IMR-90 (cell line): ENCODE data around the gene FHAD1. TPM values are rescaled to one million over a fixed set of nuclear protein-coding genes. Genes with fewer than 3 reads are reported as not detected.

Source experiments
- ATAC-seq: fragments of 200-7000 bp; cut with Tn5 transposase; 2 replicates; pipeline ENCODE4 v1.9.1; 2020; ENCODE audit warnings: low read depth, mild to moderate bottlenecking, moderate library complexity
- BruUV-seq: library from RNA; stranded (reverse); fragments of 400-500 nt; replicated peaks from 2 replicates; lab custom pipeline; 2021; lab: Mats Ljungman, UMichigan
- CTCF ChIA-PET: fragments of 300-600 bp; formaldehyde crosslinking; extraction: SDS; loops from one replicate; lab custom pipeline; 2021; ENCODE audit warnings: antibody characterized with exemption; lab: Yijun Ruan, JAX
- POLR2A ChIA-PET: fragments of 300-600 bp; sonication (Branson Sonifier 250); formaldehyde crosslinking; loops from one replicate; lab custom pipeline; 2022; ENCODE audit warnings: antibody characterized with exemption; ENCODE audit not compliant: unreplicated experiment; lab: Charles Lee
- DNase-seq: peaks from one replicate; pipeline ENCODE4 v3.0.0; 2013
- H2AFZ ChIP-seq: replicated peaks from 2 replicates; pipeline ENCODE3; 2013; ENCODE audit warnings: low read length, mild to moderate bottlenecking; ENCODE audit not compliant: poor library complexity
- H2AK5ac ChIP-seq: 2 replicates; pipeline ENCODE4 v1.6.1; 2013; ENCODE audit warnings: low read depth, low read length, inconsistent platforms
- H2AK9ac ChIP-seq: replicated peaks from 2 replicates; pipeline ENCODE3; 2013; ENCODE audit warnings: mild to moderate bottlenecking, low read depth, low read length, moderate library complexity; ENCODE audit not compliant: poor library complexity
- H2BK120ac ChIP-seq: 2 replicates; pipeline ENCODE4 v1.6.1; 2013; ENCODE audit warnings: low read depth, low read length, inconsistent platforms
- H2BK15ac ChIP-seq: 3 replicates; pipeline ENCODE4 v1.6.1; 2013; ENCODE audit warnings: low read depth, low read length, inconsistent platforms
- H2BK20ac ChIP-seq: 2 replicates; pipeline ENCODE4 v1.6.1; 2013; ENCODE audit warnings: low read depth, mild to moderate bottlenecking, inconsistent platforms, low read length, moderate library complexity
- H2BK5ac ChIP-seq: 2 replicates; pipeline ENCODE4 v1.6.1; 2013; ENCODE audit warnings: mild to moderate bottlenecking, low read depth, low read length, inconsistent platforms; ENCODE audit not compliant: poor library complexity, severe bottlenecking
- H3K14ac ChIP-seq: replicated peaks from 2 replicates; pipeline ENCODE4 v1.6.1; 2013; ENCODE audit warnings: low read depth, low read length, inconsistent platforms
- H3K18ac ChIP-seq: 2 replicates; pipeline ENCODE4 v1.6.1; 2013; ENCODE audit warnings: low read depth, low read length, control low read depth
- H3K23ac ChIP-seq: 2 replicates; pipeline ENCODE4 v1.6.1; 2013; ENCODE audit warnings: low read depth, low read length, inconsistent platforms
- H3K27ac ChIP-seq: 2 replicates; pipeline ENCODE4 v1.5.1; 2013; ENCODE audit warnings: mild to moderate bottlenecking, control low read depth, low read length; ENCODE audit not compliant: insufficient read depth
- H3K27me3 ChIP-seq: 2 replicates; pipeline ENCODE4 v1.6.1; 2013; ENCODE audit warnings: low read length; ENCODE audit not compliant: control insufficient read depth, insufficient read depth
- H3K36me3 ChIP-seq: 2 replicates; pipeline ENCODE4 v1.6.1; 2013; ENCODE audit warnings: low read length, mixed read lengths; ENCODE audit not compliant: control insufficient read depth, insufficient read depth
- H3K4ac ChIP-seq: 2 replicates; pipeline ENCODE4 v1.6.1; 2013; ENCODE audit warnings: low read depth, low read length, inconsistent platforms
- H3K4me1 ChIP-seq: 2 replicates; pipeline ENCODE4 v1.6.1; 2013; ENCODE audit warnings: low read length, mixed read lengths; ENCODE audit not compliant: control insufficient read depth, insufficient read depth
- H3K4me2 ChIP-seq: 2 replicates; pipeline ENCODE4 v1.6.1; 2013; ENCODE audit warnings: low read depth, mild to moderate bottlenecking, control low read depth, low read length, moderate library complexity
- H3K4me3 ChIP-seq: 2 replicates; pipeline ENCODE4 v1.5.1; 2013; ENCODE audit warnings: low read depth, mild to moderate bottlenecking, control low read depth, low read length, moderate library complexity; ENCODE audit not compliant: insufficient read depth
- H3K56ac ChIP-seq: 2 replicates; pipeline ENCODE4 v1.6.1; 2013; ENCODE audit warnings: low read length, inconsistent platforms; ENCODE audit not compliant: insufficient read depth; ENCODE audit errors: extremely low read depth
- H3K79me1 ChIP-seq, 2 experiments: 2 replicates each; pipeline ENCODE4 v1.6.1; 2013; ENCODE audit warnings: low read length in 2 of 2, inconsistent platforms in 1 of 2, low read depth in 1 of 2
- H3K9ac ChIP-seq: 2 replicates; pipeline ENCODE4 v1.6.1; 2013; ENCODE audit warnings: low read depth, low read length, control low read depth
- H3K9me1 ChIP-seq: 2 replicates; pipeline ENCODE4 v1.6.1; 2013; ENCODE audit warnings: low read length, inconsistent platforms; ENCODE audit not compliant: insufficient read depth
- H3K9me3 ChIP-seq: 2 replicates; pipeline ENCODE4 v1.6.1; 2013; ENCODE audit warnings: low read length; ENCODE audit not compliant: control insufficient read depth, insufficient read depth
- H4K20me1 ChIP-seq: 2 replicates; pipeline ENCODE4 v1.6.1; 2013; ENCODE audit warnings: low read length, inconsistent platforms; ENCODE audit not compliant: insufficient read depth
- H4K5ac ChIP-seq: 2 replicates; pipeline ENCODE4 v1.6.1; 2013; ENCODE audit warnings: mild to moderate bottlenecking, low read depth, low read length, control low read depth
- H4K8ac ChIP-seq, 2 experiments: 2 replicates each; pipeline ENCODE4 v1.6.1; 2013; ENCODE audit warnings: low read depth in 2 of 2, low read length in 2 of 2, control low read depth in 1 of 2, inconsistent platforms in 1 of 2
- H4K91ac ChIP-seq: 2 replicates; pipeline ENCODE4 v1.6.1; 2013; ENCODE audit warnings: low read depth, low read length, inconsistent platforms; ENCODE audit not compliant: insufficient read depth
- CHD1 ChIP-seq: IDR thresholded peaks from 2 replicates; pipeline ENCODE4 v1.6.1; 2012; ENCODE audit warnings: low read depth, low read length, improper control_type of control experiment
- FOS ChIP-seq: fragments of 150-350 bp; IDR thresholded peaks from 2 replicates; pipeline ENCODE4 v1.6.1; 2016; ENCODE audit warnings: low read depth, low read length
- MAZ ChIP-seq: IDR thresholded peaks from 2 replicates; pipeline ENCODE4 v1.6.1; 2012; ENCODE audit warnings: low read depth, mild to moderate bottlenecking, low read length, improper control_type of control experiment, moderate library complexity, borderline replicate concordance
- NFE2L2 ChIP-seq: fragments of 150-350 bp; IDR thresholded peaks from 2 replicates; pipeline ENCODE4 v1.6.1; 2016; ENCODE audit warnings: low read depth, mild to moderate bottlenecking, low read length
- POLR2A ChIP-seq: IDR thresholded peaks from 2 replicates; pipeline ENCODE4 v1.6.1; 2012; ENCODE audit warnings: mild to moderate bottlenecking, low read depth, low read length
- RAD21 ChIP-seq: IDR thresholded peaks from 2 replicates; pipeline ENCODE4 v1.6.1; 2012; ENCODE audit warnings: low read length, improper control_type of control experiment
- RFX5 ChIP-seq: IDR thresholded peaks from 2 replicates; pipeline ENCODE4 v1.8.0; 2012; ENCODE audit warnings: low read depth, mild to moderate bottlenecking, low read length, moderate library complexity
- USF2 ChIP-seq: fragments of 150-350 bp; IDR thresholded peaks from 2 replicates; pipeline ENCODE4 v1.6.1; 2017; ENCODE audit warnings: mild to moderate bottlenecking, antibody characterized with exemption, low read length, low read depth
- WGBS, 2 experiments: methylation state at CpG; one replicate each; pipeline versions ENCODE4 v1.1.5 to v1.1.7; 2013; ENCODE audit warnings: missing lambda C conversion rate in 2 of 2; ENCODE audit not compliant: insufficient read length in 1 of 2; ENCODE audit errors: extremely low coverage in 2 of 2; 5-methylcytosine and 5-hydroxymethylcytosine counted together
- dilution Hi-C: fragments of 300-500 bp; cut with HindIII; formaldehyde crosslinking; loops from one replicate; pipeline ENCODE4 v1.14.3; 2018; ENCODE audit warnings: low sequenced_read_pairs; ENCODE audit not compliant: unreplicated experiment
- in situ Hi-C: fragments of 300-500 bp; cut with MboI; formaldehyde crosslinking; loops from 3 replicates; pipeline ENCODE4 v1.14.3; 2019; ENCODE audit warnings: low sequenced_read_pairs, inconsistent platforms, mixed read lengths
- intact Hi-C: fragments of 100-400 bp; cut with micrococcal nuclease; formaldehyde crosslinking; loops from 2 replicates; pipeline ENCODE4 v1.10.0; 2022
- polyA plus RNA-seq, 3 experiments: library from polyadenylated mRNA; depleted of rRNA; stranded (reverse); fragments of >200 nt; gene quantifications; 2 replicates each; pipeline ENCODE4 v1.2.3, GENCODE V29; 2012; ENCODE audit warnings: low replicate concordance in 1 of 3
- total RNA-seq: library from RNA; depleted of rRNA; stranded (reverse); fragments of >200 nt; gene quantifications from 2 replicates; pipeline ENCODE4 v1.2.3, GENCODE V29; 2012

Gene FHAD1
- total and polyA plus RNA-seq, 2 of the 4 experiments (the other 2 are of a cell fraction) = not detected

DNA sequence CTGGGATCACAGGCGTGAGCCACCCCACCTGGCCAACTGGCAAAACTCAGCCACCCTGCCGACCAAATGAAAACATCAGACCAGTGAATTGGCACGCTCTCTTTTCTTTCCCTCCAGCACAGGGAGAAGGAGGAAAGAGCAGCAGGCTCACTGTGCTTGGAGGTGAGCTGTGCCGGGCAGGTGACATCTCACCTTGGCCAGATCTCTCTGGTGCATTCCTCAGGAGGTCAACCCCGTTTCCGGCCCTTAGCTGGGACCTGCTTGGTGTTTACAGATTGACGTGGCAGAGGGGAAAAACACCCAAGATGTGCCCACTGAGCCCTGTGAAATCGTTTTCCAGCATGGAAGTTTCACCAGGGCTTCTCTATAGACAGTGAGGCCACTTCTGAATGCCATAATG is 48.3 kb upstream of the FHAD1 start:
- H3K4me1 ChIP-seq = peaks cover 21% of the 10 kb centered on the region

More for the DNA sequence above, 48.3 kb upstream of the FHAD1 start:
- no peak overlapping the region for H4K5ac ChIP-seq
- H2BK120ac ChIP-seq = no peak overlapping the region
- intact Hi-C loops (no loop called here), dilution Hi-C loops (no loop called here), in situ Hi-C loops (no loop called here)
- H3K9me3 ChIP-seq = no peaks in the 10 kb centered on the region
- H2AK5ac ChIP-seq = 0 out of 2 replicates have a peak overlapping the region, but pooled peaks have one; percentile 35
- BruUV-seq = no TSS peak
- no peak overlapping the region for H4K8ac ChIP-seq
- no peaks in the 10 kb centered on the region for H3K27me3 ChIP-seq
- TF ChIP-seq FOS (no peak), USF2 (no peak), RAD21 (no peak), MAZ (no peak), POLR2A (no peak), RFX5 (no peak), NFE2L2 (no peak), CHD1 (no peak)
- no peak overlapping the region for H3K14ac ChIP-seq
- peak overlapping the region; percentile 32 for H2AK9ac ChIP-seq
- H2BK5ac ChIP-seq = no peak overlapping the region
- no peak overlapping the region for H2BK15ac ChIP-seq
- no peak overlapping the region for H3K4me3 ChIP-seq
- no peak overlapping the region for H3K23ac ChIP-seq
- no peak overlapping the region for H2BK20ac ChIP-seq
- H3K4me2 ChIP-seq = no peak overlapping the region
- peaks cover 8% of the 10 kb centered on the region; the same call in 1 of the 2 replicates for H3K9me1 ChIP-seq
- DNase-seq (no peak), ATAC-seq (no peak)
- no peak overlapping the region for H3K18ac ChIP-seq
- H4K91ac ChIP-seq = no peak overlapping the region; the same call in 1 of the 2 replicates
- 93% methylated on average over 2 of the region's 8 CpGs; no CpG with 5 or more reads in 1 of the 2 experiments for WGBS, 2 experiments
- H3K4ac ChIP-seq = no peak overlapping the region; the same call in 1 of the 2 replicates
- no peak overlapping the region for H3K9ac ChIP-seq
- peak overlapping the region; percentile 24 for H2AFZ ChIP-seq
- ChIA-PET CTCF (no interaction called here), POLR2A (interaction anchor here (0.7 kb wide), 1 partner anchor 22 kb away, joined by 10 read pairs; no protein-coding TSS in a partner anchor)
- H3K27ac ChIP-seq = no peak overlapping the region
- H3K56ac ChIP-seq = no peak overlapping the region
- H3K79me1 ChIP-seq = peaks cover 37 to 58% of the 10 kb centered on the region in 2 experiments
- peaks cover 37% of the 10 kb centered on the region; the same call in 1 of the 2 replicates for H4K20me1 ChIP-seq
- peaks cover 12% of the 10 kb centered on the region for H3K36me3 ChIP-seq
